HEK293T (cell line): ENCODE data around the gene IBSP.

Experiments
- ARNT ChIP-seq: fragments of 450-650 bp; IDR thresholded peaks from 2 replicates; pipeline ENCODE4 v1.6.1; 2017; ENCODE audit warnings: mild to moderate bottlenecking
- BHLHE40 ChIP-seq: fragments of 450-650 bp; IDR thresholded peaks from 2 replicates; pipeline ENCODE4 v1.6.1; 2016; ENCODE audit warnings: mild to moderate bottlenecking, moderate library complexity, borderline replicate concordance
- ELF4 ChIP-seq: fragments of 450-650 bp; IDR thresholded peaks from 2 replicates; pipeline ENCODE4 v1.6.1; 2017; ENCODE audit warnings: antibody characterized with exemption
- FOXA1 ChIP-seq: fragments of 450-650 bp; IDR thresholded peaks from 2 replicates; pipeline ENCODE4 v1.6.1; 2016; ENCODE audit warnings: mild to moderate bottlenecking
- FOXM1 ChIP-seq: fragments of 450-650 bp; IDR thresholded peaks from 2 replicates; pipeline ENCODE4 v1.6.1; 2017; ENCODE audit warnings: mild to moderate bottlenecking, borderline replicate concordance
- HDGF ChIP-seq: fragments of 450-650 bp; IDR thresholded peaks from 2 replicates; pipeline ENCODE4 v1.6.1; 2017; ENCODE audit warnings: antibody characterized with exemption, borderline replicate concordance
- L3MBTL2 ChIP-seq: fragments of 450-650 bp; conservative IDR thresholded peaks from 2 replicates; pipeline ENCODE4 v1.6.1; 2016; ENCODE audit warnings: mild to moderate bottlenecking
- NFRKB ChIP-seq: fragments of 450-650 bp; IDR thresholded peaks from 2 replicates; pipeline ENCODE4 v1.6.1; 2016; ENCODE audit warnings: mild to moderate bottlenecking, moderate library complexity
- PKNOX1 ChIP-seq: fragments of 450-650 bp; IDR thresholded peaks from 2 replicates; pipeline ENCODE4 v1.6.1; 2016
- SP1 ChIP-seq: fragments of 450-650 bp; IDR thresholded peaks from 2 replicates; pipeline ENCODE4 v1.6.1; 2017
- SUZ12 ChIP-seq: fragments of 450-650 bp; IDR thresholded peaks from 2 replicates; pipeline ENCODE4 v1.6.1; 2016; ENCODE audit warnings: mild to moderate bottlenecking
- TARDBP ChIP-seq: fragments of 450-650 bp; IDR thresholded peaks from 2 replicates; pipeline ENCODE4 v1.6.1; 2016
- ZNF384 ChIP-seq: fragments of 450-650 bp; IDR thresholded peaks from 2 replicates; pipeline ENCODE4 v1.6.1; 2016

- TF ChIP-seq FOXA1 (no peak), ELF4 (no peak), HDGF (no peak), ZNF384 (no peak), FOXM1 (no peak), BHLHE40 (no peak), PKNOX1 (no peak), SUZ12 (no peak), SP1 (no peak), TARDBP (no peak), NFRKB (no peak), ARNT (no peak), L3MBTL2 (no peak)
Measured at GRCh38 chr4:87823200-87823599, 23.8 kb downstream of the IBSP start.
